Effector CD8-positive, alpha-beta T cell (primary cell): ENCODE results near the gene GLIS2.
"Not testable (repeated sequence)": the region's sequence is repeated elsewhere in the genome, so short reads cannot be mapped to it uniquely, and the experiment has no call there.

Experiments
- DNase-seq: peaks from one replicate; lab custom pipeline; 2025; lab: John Stamatoyannopoulos, UW

The GLIS2 gene

DNA sequence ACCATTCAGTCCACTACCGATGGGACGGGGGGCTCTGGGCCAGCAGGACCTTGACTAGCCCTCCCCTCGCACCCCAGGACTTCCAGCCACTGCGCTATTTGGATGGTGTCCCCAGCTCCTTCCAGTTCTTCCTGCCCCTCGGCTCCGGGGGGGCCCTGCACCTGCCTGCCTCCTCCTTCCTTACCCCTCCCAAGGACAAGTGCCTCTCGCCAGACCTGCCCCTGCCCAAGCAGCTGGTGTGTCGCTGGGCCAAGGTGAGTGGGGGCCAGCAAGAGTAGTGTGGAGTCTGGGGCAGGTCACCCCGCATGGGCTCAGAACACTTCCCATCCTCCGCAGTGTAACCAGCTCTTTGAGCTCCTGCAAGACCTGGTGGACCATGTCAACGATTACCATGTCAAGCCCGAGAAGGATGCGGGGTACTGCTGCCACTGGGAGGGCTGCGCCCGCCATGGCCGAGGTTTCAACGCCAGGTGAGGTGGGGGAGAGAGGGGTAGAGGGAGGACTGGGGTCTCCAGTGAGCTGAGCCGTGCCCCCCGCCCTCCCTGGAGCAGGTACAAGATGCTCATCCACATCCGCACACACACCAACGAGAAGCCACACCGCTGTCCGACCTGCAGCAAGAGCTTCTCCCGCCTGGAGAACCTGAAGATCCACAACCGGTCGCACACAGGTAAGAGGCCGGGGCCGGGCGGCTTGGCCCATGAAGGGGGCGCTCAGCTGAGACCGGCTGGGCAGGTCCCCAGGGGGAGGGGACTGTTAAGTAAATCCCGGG is 19.0 kb downstream of the GLIS2 start:
- no peak for DNase-seq

- no peak for DNase-seq
These were observed 21.1 kb downstream of the GLIS2 start for GRCh38 chr16:4336701-4337539.

DNA sequence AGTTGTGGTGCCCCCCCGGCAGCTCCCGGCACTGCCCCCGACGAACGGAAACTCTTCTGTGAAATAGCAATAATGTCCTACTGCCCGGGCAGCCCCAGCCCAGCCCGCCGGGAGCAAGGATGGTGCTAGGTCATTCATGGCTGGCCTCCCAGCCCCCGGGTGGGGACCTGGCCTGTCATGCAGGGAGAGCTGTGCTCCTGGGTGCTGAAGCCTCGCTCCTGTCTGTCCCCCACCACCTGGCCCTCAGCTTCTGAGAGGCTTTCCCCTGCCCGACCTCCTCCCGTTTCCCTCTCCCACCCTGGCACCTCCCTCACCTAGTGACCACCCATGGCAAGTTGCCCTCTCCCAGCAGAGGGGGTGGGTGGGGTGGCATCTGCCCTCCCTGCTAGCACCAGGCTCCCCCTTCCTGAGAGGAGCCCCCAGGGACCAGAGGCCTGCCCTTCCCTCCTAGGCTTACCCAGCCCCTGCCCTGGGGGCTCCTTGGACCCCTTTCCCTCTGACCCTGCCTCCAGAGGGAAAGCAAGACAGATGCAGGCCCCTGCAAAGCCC is 21.7 kb downstream of the GLIS2 start:
- DNase-seq, result no peak

DNA sequence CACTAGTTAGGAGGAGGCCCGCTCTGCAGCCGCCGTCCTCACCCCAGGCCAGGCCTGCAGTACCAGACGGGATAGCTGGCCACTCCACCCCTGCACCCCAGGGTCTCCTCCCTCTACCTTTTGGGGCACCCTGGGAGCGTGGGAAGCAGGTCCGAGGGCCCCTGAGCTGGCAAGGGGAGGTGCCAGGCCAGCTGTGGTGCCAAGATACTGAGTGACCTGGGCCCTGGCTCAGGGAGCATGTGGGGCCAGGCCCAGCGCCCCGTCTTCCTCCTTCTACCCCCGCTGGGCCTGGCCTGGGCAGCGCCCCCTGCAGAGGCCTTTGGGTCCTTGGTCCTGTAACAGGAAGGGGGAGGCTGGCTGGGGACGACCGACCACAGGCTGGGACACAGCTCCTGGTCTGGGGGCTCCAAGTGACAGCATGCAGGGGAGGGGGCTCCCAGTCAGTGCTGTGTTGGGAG is 22.3 kb downstream of the GLIS2 start:
- DNase-seq, result no peak

GRCh38 chr16:4338712-4339299 is 22.9 kb downstream of the GLIS2 start:
- no peak for DNase-seq

DNA sequence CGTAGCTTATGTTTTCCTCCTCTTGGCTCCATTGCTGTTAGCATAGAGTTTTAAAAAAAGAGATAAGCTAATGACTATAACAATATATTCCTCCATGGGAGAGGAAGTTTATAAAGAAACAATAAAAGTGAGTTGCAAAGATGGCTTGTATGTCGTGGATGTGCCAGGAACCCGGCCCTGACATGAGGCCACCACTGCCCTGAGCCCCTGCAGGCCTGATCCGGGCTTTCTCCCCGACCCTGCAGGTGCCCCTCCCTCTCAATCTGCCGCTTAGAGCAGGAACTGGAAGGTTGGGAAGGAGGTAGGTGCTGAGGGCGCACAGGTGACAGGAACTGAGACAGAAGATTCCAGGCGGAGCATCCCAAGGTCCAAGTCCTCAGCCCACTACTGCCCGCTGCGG is 23.6 kb downstream of the GLIS2 start:
- DNase-seq, result no peak

DNA sequence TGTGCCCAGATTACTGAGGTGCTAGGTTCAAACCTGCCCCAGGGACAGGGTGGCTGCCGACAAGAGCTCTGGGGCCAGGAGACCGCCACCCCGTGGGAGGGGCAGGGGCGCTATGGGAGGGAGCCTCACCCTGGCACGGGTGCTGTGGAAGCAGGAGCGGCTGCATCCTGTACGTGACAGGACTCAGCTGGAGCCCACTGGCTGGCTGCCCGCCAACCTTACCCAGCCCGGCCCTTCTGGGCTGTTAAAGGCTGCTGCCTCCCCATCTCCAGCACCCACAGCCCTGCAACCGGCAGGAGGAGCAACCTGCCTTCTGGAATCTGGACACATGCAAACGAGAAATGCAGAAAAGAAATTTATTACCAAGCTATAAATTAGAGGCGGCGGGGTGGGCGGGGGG is 24.0 kb downstream of the GLIS2 start:
- no peak for DNase-seq

- no peak for DNase-seq
These were observed 24.6 kb downstream of the GLIS2 start for GRCh38 chr16:4340443-4340842.

- no peak for DNase-seq
These were observed 25.4 kb downstream of the GLIS2 start for GRCh38 chr16:4341250-4341649.

GRCh38 chr16:4342866-4343744 is 27.2 kb downstream of the GLIS2 start:
- no peak for DNase-seq

GRCh38 chr16:4344300-4344982 is 28.6 kb downstream of the GLIS2 start:
- DNase-seq, result not testable (repeated sequence)

DNA sequence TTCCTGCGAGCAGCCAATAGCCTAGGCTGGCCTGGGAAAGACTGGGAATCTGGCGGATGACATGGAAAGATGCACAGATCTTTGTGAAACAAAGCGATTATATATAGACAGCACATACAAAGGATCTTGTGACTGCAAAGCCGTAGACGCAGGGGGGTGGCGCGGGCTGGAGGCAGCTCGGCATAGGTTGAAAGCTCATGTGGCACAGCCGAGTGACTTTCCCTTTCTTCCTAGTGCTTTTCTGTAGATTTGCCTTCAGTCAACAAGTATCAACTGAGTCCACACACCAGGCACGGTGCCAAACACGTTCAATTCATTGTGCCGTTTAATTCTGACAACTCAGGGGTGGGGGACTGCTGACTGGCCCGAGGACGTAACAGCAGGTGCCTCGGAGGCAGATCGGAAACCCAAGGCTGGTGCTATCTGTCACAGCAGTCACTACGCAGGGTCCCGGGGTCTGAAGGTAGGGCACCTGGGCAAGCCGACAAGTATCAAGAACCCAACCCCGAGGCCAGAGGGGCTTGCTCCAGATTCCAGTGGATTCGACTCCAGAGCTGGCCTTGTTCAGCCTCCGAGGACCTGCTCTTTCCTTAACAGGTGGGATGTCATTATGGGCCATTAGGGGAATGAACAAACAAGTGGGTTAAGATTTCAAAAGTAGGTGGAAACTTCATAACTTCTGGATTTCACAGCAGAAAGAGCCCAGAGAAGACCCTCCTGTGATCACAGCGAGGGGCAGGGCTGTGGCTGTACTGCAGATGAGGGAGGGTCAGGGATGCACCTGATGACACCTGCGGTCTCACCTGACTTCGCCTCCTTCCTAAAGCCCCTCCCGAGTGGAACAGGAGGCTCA is 29.3 kb downstream of the GLIS2 start:
- DNase-seq, result no peak

DNA sequence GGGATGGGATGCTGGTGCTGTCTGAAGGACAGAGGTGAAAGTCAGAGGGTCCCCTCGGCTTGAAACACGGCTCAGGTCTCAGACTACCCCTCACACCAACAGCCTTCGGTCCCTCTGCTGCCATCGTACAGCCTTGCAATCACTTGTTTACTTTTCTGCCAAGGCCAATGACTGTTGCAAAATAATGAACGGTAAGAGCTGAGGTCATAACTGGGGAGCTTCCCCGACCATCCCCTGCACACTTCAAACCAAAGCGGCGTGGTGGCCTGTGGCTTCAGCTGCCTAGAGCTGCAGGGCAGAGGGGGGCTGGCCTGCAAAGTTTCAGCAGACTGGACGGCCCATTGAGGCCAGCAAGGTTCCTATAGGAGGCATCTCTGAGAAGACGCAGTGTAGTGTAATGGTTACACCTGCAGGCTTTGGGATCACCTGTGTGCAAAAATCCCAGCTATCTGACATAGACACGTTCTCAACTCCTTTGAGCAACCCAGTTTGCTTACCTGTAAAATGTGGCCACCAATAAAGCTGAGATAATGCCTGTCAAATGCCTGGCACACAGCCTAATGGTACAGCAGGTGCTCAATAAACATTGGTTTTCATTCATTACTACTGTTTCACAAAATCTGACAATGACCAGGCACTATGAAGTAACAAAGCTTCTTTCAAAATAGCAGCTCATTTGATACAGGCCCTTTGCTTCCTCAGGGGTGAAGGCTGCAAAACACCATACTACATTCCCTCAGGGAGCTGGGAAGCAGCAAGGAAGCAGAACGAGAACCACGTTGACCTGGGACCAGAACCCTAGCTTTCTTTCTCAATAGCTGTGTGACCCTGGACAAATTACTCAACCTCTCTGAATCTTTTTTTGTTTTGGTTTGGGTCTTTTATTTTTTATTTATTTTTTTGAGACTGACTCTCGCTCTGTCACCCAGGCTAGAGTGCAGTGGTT is 30.2 kb downstream of the GLIS2 start:
- DNase-seq, result no peak

GRCh38 chr16:4347010-4347409 is 31.1 kb downstream of the GLIS2 start:
- DNase-seq, result no peak

- DNase-seq, result no peak
These were observed 32.1 kb downstream of the GLIS2 start for GRCh38 chr16:4347765-4348509.

DNA sequence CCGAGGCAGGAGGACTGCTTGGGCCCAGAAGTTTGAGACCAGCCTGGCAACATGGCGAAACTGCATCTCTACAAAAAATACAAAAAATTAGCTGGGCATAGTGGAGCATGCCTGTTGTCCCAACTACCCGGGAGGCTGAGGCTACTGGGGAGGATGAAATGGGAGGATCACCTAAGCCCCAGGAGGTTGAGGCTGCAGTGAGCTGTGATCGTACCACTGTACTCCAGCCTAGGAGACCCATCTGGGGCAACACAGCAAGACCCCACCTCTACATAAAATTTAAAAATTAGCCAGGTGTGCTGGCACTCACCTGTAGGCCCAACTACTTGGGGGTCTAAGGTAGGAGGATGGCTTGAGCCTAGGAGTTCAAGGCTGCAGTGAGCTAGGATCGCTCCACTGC is 33.5 kb downstream of the GLIS2 start:
- DNase-seq, result no peak

DNA sequence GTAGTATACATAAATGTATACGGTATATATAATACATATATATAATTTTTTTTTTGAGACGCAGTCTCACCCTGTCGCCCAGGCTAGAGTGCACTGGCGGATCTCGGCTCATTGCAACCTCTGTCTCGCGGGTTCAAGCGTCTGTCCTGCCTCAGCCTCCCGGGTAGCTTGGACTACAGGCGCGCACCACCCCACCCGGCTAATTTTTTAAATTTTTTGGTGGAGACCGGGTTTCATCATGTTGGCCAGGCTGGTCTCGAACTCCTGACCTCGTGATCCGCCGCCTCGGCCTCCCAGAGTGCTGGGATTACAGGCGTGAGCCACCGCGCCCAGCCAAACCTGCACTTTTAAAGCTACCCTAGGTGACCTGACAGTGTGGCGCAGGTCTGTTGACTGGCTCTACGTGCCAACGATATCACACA is 34.5 kb downstream of the GLIS2 start:
- no peak for DNase-seq
